Activated CD4-positive, alpha-beta T cell treated with anti-CD3 and anti-CD28 coated beads for 1 hour (primary cell): Measurements from ENCODE around the gene SPACDR.

Source experiments
- DNase-seq: peaks from one replicate; pipeline ENCODE4 v3.0.0-alpha.2; 2020

Gene SPACDR

GRCh38 chr7:100407285-100408180 lies 56.5 kb downstream of the SPACDR start:
- DNase-seq, result no peak

- DNase-seq, result no peak
Observed at GRCh38 chr7:100406767-100407166, 57.3 kb downstream of the SPACDR start.
